ENCODE measurements around the gene CHST9. TPM values are rescaled to one million over a fixed set of nuclear protein-coding genes. Genes with fewer than 3 reads are reported as not detected.

CHST9 gene
- total and polyA plus RNA-seq, 2 of the 13 experiments (the other 11 are each of a cell fraction or from before 2014, with no cell fraction given) = 3.2 to 9.6 TPM

- no peak for TF ChIP-seq JDP2 (CRISPR knock-in tag; IDR thresholded peaks at IDR 0.05; ENCODE audit: borderline replicate concordance)
- no peak for TF ChIP-seq RCOR2 (CRISPR knock-in tag; IDR thresholded peaks at IDR 0.05)
- TF ChIP-seq, protein P1, sequence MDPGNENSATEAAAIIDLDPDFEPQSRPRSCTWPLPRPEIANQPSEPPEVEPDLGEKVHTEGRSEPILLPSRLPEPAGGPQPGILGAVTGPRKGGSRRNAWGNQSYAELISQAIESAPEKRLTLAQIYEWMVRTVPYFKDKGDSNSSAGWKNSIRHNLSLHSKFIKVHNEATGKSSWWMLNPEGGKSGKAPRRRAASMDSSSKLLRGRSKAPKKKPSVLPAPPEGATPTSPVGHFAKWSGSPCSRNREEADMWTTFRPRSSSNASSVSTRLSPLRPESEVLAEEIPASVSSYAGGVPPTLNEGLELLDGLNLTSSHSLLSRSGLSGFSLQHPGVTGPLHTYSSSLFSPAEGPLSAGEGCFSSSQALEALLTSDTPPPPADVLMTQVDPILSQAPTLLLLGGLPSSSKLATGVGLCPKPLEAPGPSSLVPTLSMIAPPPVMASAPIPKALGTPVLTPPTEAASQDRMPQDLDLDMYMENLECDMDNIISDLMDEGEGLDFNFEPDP (CRISPR knock-in tag; conservative IDR thresholded peaks at IDR 0.05) = no peak
- no peak for TF ChIP-seq TBL1XR1 (IDR thresholded peaks at IDR 0.05; ENCODE audit: borderline replicate concordance, low read length, partially characterized antibody)
- TF ChIP-seq, protein P2, sequence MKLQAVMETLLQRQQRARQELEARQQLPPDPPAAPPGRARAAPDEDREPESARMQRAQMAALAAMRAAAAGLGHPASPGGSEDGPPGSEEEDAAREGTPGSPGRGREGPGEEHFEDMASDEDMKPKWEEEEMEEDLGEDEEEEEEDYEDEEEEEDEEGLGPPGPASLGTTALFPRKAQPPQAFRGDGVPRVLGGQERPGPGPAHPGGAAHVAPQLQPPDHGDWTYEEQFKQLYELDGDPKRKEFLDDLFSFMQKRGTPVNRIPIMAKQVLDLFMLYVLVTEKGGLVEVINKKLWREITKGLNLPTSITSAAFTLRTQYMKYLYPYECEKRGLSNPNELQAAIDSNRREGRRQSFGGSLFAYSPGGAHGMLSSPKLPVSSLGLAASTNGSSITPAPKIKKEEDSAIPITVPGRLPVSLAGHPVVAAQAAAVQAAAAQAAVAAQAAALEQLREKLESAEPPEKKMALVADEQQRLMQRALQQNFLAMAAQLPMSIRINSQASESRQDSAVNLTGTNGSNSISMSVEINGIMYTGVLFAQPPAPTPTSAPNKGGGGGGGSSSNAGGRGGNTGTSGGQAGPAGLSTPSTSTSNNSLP (IDR thresholded peaks at IDR 0.05; ENCODE audit: low read depth, low read length) = no peak; the same call in 1 of the 2 replicates
- TF ChIP-seq SMAD9 (CRISPR knock-in tag; IDR thresholded peaks at IDR 0.05) = no peak
- TF ChIP-seq KDM3A (CRISPR knock-in tag; IDR thresholded peaks at IDR 0.05; ENCODE audit: low read depth) = no peak
- TF ChIP-seq RAD51 (IDR thresholded peaks at IDR 0.05; ENCODE audit: borderline replicate concordance) = no peak
- TF ChIP-seq ZNF335 (CRISPR knock-in tag; IDR thresholded peaks at IDR 0.05) = no peak
- no peak for TF ChIP-seq AHR (CRISPR knock-in tag; IDR thresholded peaks at IDR 0.05)
- TF ChIP-seq ZFX (CRISPR knock-in tag; IDR thresholded peaks at IDR 0.05; ENCODE audit: low read depth) = no peak
- 0 out of 2 replicates have a peak, but pooled peaks have one; percentile 16 for TF ChIP-seq NCOA2 (CRISPR knock-in tag; IDR thresholded peaks at IDR 0.05)
- no peak for TF ChIP-seq NAIF1 (CRISPR knock-in tag; IDR thresholded peaks at IDR 0.05; ENCODE audit: borderline replicate concordance)
- TF ChIP-seq MIXL1 (CRISPR knock-in tag; IDR thresholded peaks at IDR 0.05) = 0 out of 2 replicates have a peak, but pooled peaks have one; percentile 37
- TF ChIP-seq ZXDC (CRISPR knock-in tag; IDR thresholded peaks at IDR 0.05) = no peak
- TF ChIP-seq ZNF629 (CRISPR knock-in tag; conservative IDR thresholded peaks at IDR 0.05) = no peak
- peak; percentile 85 for TF ChIP-seq EHMT2 (IDR thresholded peaks at IDR 0.05; ENCODE audit: borderline replicate concordance, low read depth, low read length)
- no peak for TF ChIP-seq ZNF280D (CRISPR knock-in tag; IDR thresholded peaks at IDR 0.05)
- TF ChIP-seq ZNF691 (CRISPR knock-in tag; IDR thresholded peaks at IDR 0.05; ENCODE audit: borderline replicate concordance, low read depth) = no peak
- TF ChIP-seq HNRNPH1 (optimal IDR thresholded peaks at IDR 0.05; ENCODE audit: low read depth, low read length) = no peak
- no peak for TF ChIP-seq ZSCAN29 (CRISPR knock-in tag; conservative IDR thresholded peaks at IDR 0.05)
Measured at GRCh38 chr18:26875040-26875654, 310.0 kb downstream of the CHST9 start (continued).
